Measurements from ENCODE around the gene HIP1.

- no peak for TF ChIP-seq CTCF (IDR thresholded peaks at IDR 0.05)
- TF ChIP-seq POLR2AphosphoS5 (IDR thresholded peaks at IDR 0.05; ENCODE audit: low read depth, low read length), result no peak
These were observed 85.1 kb downstream of the HIP1 start for GRCh38 chr7:75653651-75654050.
